ENCODE measurements around the gene ACO2. TPM values are rescaled to one million over a fixed set of nuclear protein-coding genes. Genes with fewer than 3 reads are reported as not detected.

The ACO2 gene
- total and polyA plus RNA-seq, 2 of the 8 experiments (the other 6 are each of a cell fraction or from before 2014, with no cell fraction given), result 52.8 to 75.4 TPM

DNA sequence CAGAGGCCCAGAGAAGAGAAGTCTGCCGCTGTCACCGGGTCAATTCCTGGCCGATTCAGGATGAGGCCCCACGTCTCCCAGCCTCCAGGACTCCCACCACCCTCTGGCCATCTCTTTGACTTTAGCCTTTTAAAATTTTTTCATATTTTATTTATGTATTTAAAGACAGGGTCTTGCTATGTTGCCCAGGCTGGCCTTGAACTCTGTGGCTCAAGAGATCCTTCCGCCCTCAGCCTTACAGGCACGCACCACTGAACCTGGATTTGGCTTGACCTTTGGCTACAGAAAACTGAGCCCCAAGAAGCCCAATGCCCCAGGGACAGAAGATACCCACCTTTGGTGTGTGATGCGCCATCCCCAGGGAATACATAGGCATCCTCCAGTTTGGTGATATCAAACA is 71.4 kb downstream of the ACO2 start:
- no peak overlapping the region for H3K56ac ChIP-seq (replicated peaks; ENCODE audit: insufficient read length, low read depth, low read length)
- no peak overlapping the region for H3K9ac ChIP-seq (replicated peaks in 1 of 4; ENCODE audit: extremely low read depth in 1 of 4, low read depth in 3 of 4, low read length in 3 of 4)
- no peak overlapping the region for H3K4me3 ChIP-seq (ENCODE audit: extremely low read depth in 1 of 4, insufficient read depth in 2 of 4, low read depth in 3 of 4, low read length in 4 of 4)
- H2BK20ac ChIP-seq (ENCODE audit: low read length), result no peak overlapping the region
- no peak overlapping the region for H4K91ac ChIP-seq (replicated peaks; ENCODE audit: insufficient read length, low read length)
- no peak overlapping the region for H2BK5ac ChIP-seq (ENCODE audit: low read depth, low read length)
- 0 out of 2 replicates have a peak, but pooled peaks cover 2% of the 10 kb centered on the region for H3K23me2 ChIP-seq (ENCODE audit: low read depth, low read length)
- H3K4ac ChIP-seq (replicated peaks; ENCODE audit: insufficient read length, low read depth, low read length), result no peak overlapping the region
- H3K27ac ChIP-seq (ENCODE audit: low read depth, low read length), result no peak overlapping the region
- H3K4me1 ChIP-seq (replicated peaks in 1 of 4; ENCODE audit: control insufficient read depth in 3 of 4, insufficient read depth in 4 of 4, low read length in 3 of 4), result peaks cover 0 to 5% (median 3%) of the 10 kb centered on the region in 4 experiments; a peak in 5 of 7 replicates
- no peak overlapping the region for H2BK120ac ChIP-seq (replicated peaks; ENCODE audit: low read depth, low read length)
- H3K23ac ChIP-seq (ENCODE audit: insufficient read length), result no peak overlapping the region
- WGBS, 2 experiments (ENCODE audit: extremely low coverage in 1 of 2, insufficient coverage in 1 of 2, insufficient read length in 1 of 2, insufficient replicate concordance in 2 of 2, low coverage in 1 of 2, low lambda C conversion rate in 2 of 2, missing lambda C conversion rate in 1 of 2), result 90% methylated on average over 7 of the region's 7 CpGs; no CpG with 5 or more reads in 1 of the 2 experiments
- no peak for DNase-seq (ENCODE audit: low read depth in 1 of 2, low spot score in 2 of 2)
- TF ChIP-seq TEAD4 (IDR thresholded peaks at IDR 0.05; ENCODE audit: low read depth, low read length) (no peak), TCF12 (IDR thresholded peaks at IDR 0.05; ENCODE audit: low read depth, low read length) (no peak), CHD1 (IDR thresholded peaks at IDR 0.05; ENCODE audit: low read depth, low read length) (no peak), KDM4A (IDR thresholded peaks at IDR 0.05; ENCODE audit: low read depth, low read length, severe bottlenecking) (no peak), EGR1 (IDR thresholded peaks at IDR 0.05; ENCODE audit: borderline replicate concordance, low read depth, low read length) (no peak)
- H3K14ac ChIP-seq (ENCODE audit: insufficient read length), result no peak overlapping the region
- no peak overlapping the region for H2BK15ac ChIP-seq (ENCODE audit: low read length)
- H3K4me2 ChIP-seq (ENCODE audit: insufficient read depth in 1 of 2, low read depth in 2 of 2, low read length in 2 of 2), result no peak overlapping the region
- H4K8ac ChIP-seq (ENCODE audit: extremely low read depth, insufficient read depth, low read length), result no peak overlapping the region
- peaks cover 0 to 8% (median 3%) of the 10 kb centered on the region in 4 experiments; a peak in 2 of 8 replicates for H3K36me3 ChIP-seq (ENCODE audit: control insufficient read depth in 2 of 4, insufficient read depth in 4 of 4, low read length in 3 of 4)
- no peak overlapping the region for H3K18ac ChIP-seq (ENCODE audit: extremely low read depth, low read length)
- no peak overlapping the region for H4K5ac ChIP-seq (ENCODE audit: insufficient read length, low read depth, low read length)
- no peaks in the 10 kb centered on the region for H3K9me3 ChIP-seq (ENCODE audit: insufficient read depth in 2 of 2, low read depth in 1 of 2, low read length in 1 of 2)
- H4K20me1 ChIP-seq (replicated peaks in 1 of 2; ENCODE audit: control insufficient read depth in 1 of 2, insufficient read depth in 2 of 2, low read length in 2 of 2), result peaks cover 0 to 16% of the 10 kb centered on the region in 2 experiments
- H2AK5ac ChIP-seq (ENCODE audit: low read depth, low read length), result no peak overlapping the region
- H3K27me3 ChIP-seq (replicated peaks in 1 of 4; ENCODE audit: control insufficient read depth in 3 of 4, extremely low read depth in 1 of 4, insufficient read depth in 3 of 4, low read length in 3 of 4), result 0 out of 7 replicates have a peak, but pooled peaks cover 0 to 2% (median 0%) of the 10 kb centered on the region in 4 experiments
- no peak for FAIRE-seq
- ChIA-PET CTCF (ENCODE audit: partially characterized antibody) (interaction anchor here (0.9 to 2.8 kb wide), 4 partner anchors 8 to 141 kb away, joined by 3 to 21 read pairs (median 6); no protein-coding TSS in a partner anchor), POLR2A (ENCODE audit: partially characterized antibody) (interaction anchor here (1.2 to 1.7 kb wide), 3 partner anchors 8 to 49 kb away, joined by 3 to 7 read pairs (median 3); partner anchors contain the start of gene PMM1)
- H2AFZ ChIP-seq (ENCODE audit: low read length), result no peak overlapping the region
- peaks cover 12% of the 10 kb centered on the region for H3K79me1 ChIP-seq (ENCODE audit: low read depth, low read length)
- H3K79me2 ChIP-seq (ENCODE audit: control insufficient read depth in 1 of 2, insufficient read depth in 2 of 2, low read length in 2 of 2), result peaks cover 0 to 43% of the 10 kb centered on the region in 2 experiments; a peak in 3 of 4 replicates
- no peak overlapping the region for H2BK12ac ChIP-seq (ENCODE audit: low read depth, low read length)

All from H1 (cell line).